IMR-90 (cell line): ENCODE results near the gene YEATS4. TPM values are rescaled to one million over a fixed set of nuclear protein-coding genes. Genes with fewer than 3 reads are reported as not detected.

ENCODE experiments used
- ATAC-seq: fragments of 200-7000 bp; cut with Tn5 transposase; 2 replicates; pipeline ENCODE4 v1.9.1; 2020; ENCODE audit warnings: low read depth, mild to moderate bottlenecking, moderate library complexity
- BruUV-seq: library from RNA; stranded (reverse); fragments of 400-500 nt; replicated peaks from 2 replicates; lab custom pipeline; 2021; lab: Mats Ljungman, UMichigan
- CTCF ChIA-PET: fragments of 300-600 bp; formaldehyde crosslinking; extraction: SDS; loops from one replicate; lab custom pipeline; 2021; ENCODE audit warnings: antibody characterized with exemption; lab: Yijun Ruan, JAX
- POLR2A ChIA-PET: fragments of 300-600 bp; sonication (Branson Sonifier 250); formaldehyde crosslinking; loops from one replicate; lab custom pipeline; 2022; ENCODE audit warnings: antibody characterized with exemption; ENCODE audit not compliant: unreplicated experiment; lab: Charles Lee
- DNase-seq: peaks from one replicate; pipeline ENCODE4 v3.0.0; 2013
- H2AFZ ChIP-seq: replicated peaks from 2 replicates; pipeline ENCODE3; 2013; ENCODE audit warnings: low read length, mild to moderate bottlenecking; ENCODE audit not compliant: poor library complexity
- H2AK5ac ChIP-seq: 2 replicates; pipeline ENCODE4 v1.6.1; 2013; ENCODE audit warnings: low read depth, low read length, inconsistent platforms
- H2AK9ac ChIP-seq: replicated peaks from 2 replicates; pipeline ENCODE3; 2013; ENCODE audit warnings: mild to moderate bottlenecking, low read depth, low read length, moderate library complexity; ENCODE audit not compliant: poor library complexity
- H2BK120ac ChIP-seq: 2 replicates; pipeline ENCODE4 v1.6.1; 2013; ENCODE audit warnings: low read depth, low read length, inconsistent platforms
- H2BK15ac ChIP-seq: 3 replicates; pipeline ENCODE4 v1.6.1; 2013; ENCODE audit warnings: low read depth, low read length, inconsistent platforms
- H2BK20ac ChIP-seq: 2 replicates; pipeline ENCODE4 v1.6.1; 2013; ENCODE audit warnings: low read depth, mild to moderate bottlenecking, inconsistent platforms, low read length, moderate library complexity
- H2BK5ac ChIP-seq: 2 replicates; pipeline ENCODE4 v1.6.1; 2013; ENCODE audit warnings: mild to moderate bottlenecking, low read depth, low read length, inconsistent platforms; ENCODE audit not compliant: poor library complexity, severe bottlenecking
- H3K14ac ChIP-seq: replicated peaks from 2 replicates; pipeline ENCODE4 v1.6.1; 2013; ENCODE audit warnings: low read depth, low read length, inconsistent platforms
- H3K18ac ChIP-seq: 2 replicates; pipeline ENCODE4 v1.6.1; 2013; ENCODE audit warnings: low read depth, low read length, control low read depth
- H3K23ac ChIP-seq: 2 replicates; pipeline ENCODE4 v1.6.1; 2013; ENCODE audit warnings: low read depth, low read length, inconsistent platforms
- H3K27ac ChIP-seq: 2 replicates; pipeline ENCODE4 v1.5.1; 2013; ENCODE audit warnings: mild to moderate bottlenecking, control low read depth, low read length; ENCODE audit not compliant: insufficient read depth
- H3K27me3 ChIP-seq: 2 replicates; pipeline ENCODE4 v1.6.1; 2013; ENCODE audit warnings: low read length; ENCODE audit not compliant: control insufficient read depth, insufficient read depth
- H3K36me3 ChIP-seq: 2 replicates; pipeline ENCODE4 v1.6.1; 2013; ENCODE audit warnings: low read length, mixed read lengths; ENCODE audit not compliant: control insufficient read depth, insufficient read depth
- H3K4ac ChIP-seq: 2 replicates; pipeline ENCODE4 v1.6.1; 2013; ENCODE audit warnings: low read depth, low read length, inconsistent platforms
- H3K4me1 ChIP-seq: 2 replicates; pipeline ENCODE4 v1.6.1; 2013; ENCODE audit warnings: low read length, mixed read lengths; ENCODE audit not compliant: control insufficient read depth, insufficient read depth
- H3K4me2 ChIP-seq: 2 replicates; pipeline ENCODE4 v1.6.1; 2013; ENCODE audit warnings: low read depth, mild to moderate bottlenecking, control low read depth, low read length, moderate library complexity
- H3K4me3 ChIP-seq: 2 replicates; pipeline ENCODE4 v1.5.1; 2013; ENCODE audit warnings: low read depth, mild to moderate bottlenecking, control low read depth, low read length, moderate library complexity; ENCODE audit not compliant: insufficient read depth
- H3K56ac ChIP-seq: 2 replicates; pipeline ENCODE4 v1.6.1; 2013; ENCODE audit warnings: low read length, inconsistent platforms; ENCODE audit not compliant: insufficient read depth; ENCODE audit errors: extremely low read depth
- H3K79me1 ChIP-seq, 2 experiments: 2 replicates each; pipeline ENCODE4 v1.6.1; 2013; ENCODE audit warnings: low read length in 2 of 2, inconsistent platforms in 1 of 2, low read depth in 1 of 2
- H3K9ac ChIP-seq: 2 replicates; pipeline ENCODE4 v1.6.1; 2013; ENCODE audit warnings: low read depth, low read length, control low read depth
- H3K9me1 ChIP-seq: 2 replicates; pipeline ENCODE4 v1.6.1; 2013; ENCODE audit warnings: low read length, inconsistent platforms; ENCODE audit not compliant: insufficient read depth
- H3K9me3 ChIP-seq: 2 replicates; pipeline ENCODE4 v1.6.1; 2013; ENCODE audit warnings: low read length; ENCODE audit not compliant: control insufficient read depth, insufficient read depth
- H4K20me1 ChIP-seq: 2 replicates; pipeline ENCODE4 v1.6.1; 2013; ENCODE audit warnings: low read length, inconsistent platforms; ENCODE audit not compliant: insufficient read depth
- H4K5ac ChIP-seq: 2 replicates; pipeline ENCODE4 v1.6.1; 2013; ENCODE audit warnings: mild to moderate bottlenecking, low read depth, low read length, control low read depth
- H4K8ac ChIP-seq, 2 experiments: 2 replicates each; pipeline ENCODE4 v1.6.1; 2013; ENCODE audit warnings: low read depth in 2 of 2, low read length in 2 of 2, control low read depth in 1 of 2, inconsistent platforms in 1 of 2
- H4K91ac ChIP-seq: 2 replicates; pipeline ENCODE4 v1.6.1; 2013; ENCODE audit warnings: low read depth, low read length, inconsistent platforms; ENCODE audit not compliant: insufficient read depth
- BHLHE40 ChIP-seq: fragments of 150-350 bp; IDR thresholded peaks from 2 replicates; pipeline ENCODE4 v1.6.1; 2016; ENCODE audit warnings: mild to moderate bottlenecking, low read depth, low read length
- CEBPB ChIP-seq: IDR thresholded peaks from 2 replicates; pipeline ENCODE4 v1.6.1; 2012; ENCODE audit warnings: low read depth, low read length, improper control_type of control experiment
- CHD1 ChIP-seq: IDR thresholded peaks from 2 replicates; pipeline ENCODE4 v1.6.1; 2012; ENCODE audit warnings: low read depth, low read length, improper control_type of control experiment
- FOS ChIP-seq: fragments of 150-350 bp; IDR thresholded peaks from 2 replicates; pipeline ENCODE4 v1.6.1; 2016; ENCODE audit warnings: low read depth, low read length
- MAFK ChIP-seq: IDR thresholded peaks from 2 replicates; pipeline ENCODE4 v1.6.1; 2012; ENCODE audit warnings: low read depth, low read length, improper control_type of control experiment
- MAZ ChIP-seq: IDR thresholded peaks from 2 replicates; pipeline ENCODE4 v1.6.1; 2012; ENCODE audit warnings: low read depth, mild to moderate bottlenecking, low read length, improper control_type of control experiment, moderate library complexity, borderline replicate concordance
- MXI1 ChIP-seq: IDR thresholded peaks from 2 replicates; pipeline ENCODE4 v1.6.1; 2012; ENCODE audit warnings: low read depth, mild to moderate bottlenecking, low read length, moderate library complexity, borderline replicate concordance
- NFE2L2 ChIP-seq: fragments of 150-350 bp; IDR thresholded peaks from 2 replicates; pipeline ENCODE4 v1.6.1; 2016; ENCODE audit warnings: low read depth, mild to moderate bottlenecking, low read length
- POLR2A ChIP-seq: IDR thresholded peaks from 2 replicates; pipeline ENCODE4 v1.6.1; 2012; ENCODE audit warnings: mild to moderate bottlenecking, low read depth, low read length
- RAD21 ChIP-seq: IDR thresholded peaks from 2 replicates; pipeline ENCODE4 v1.6.1; 2012; ENCODE audit warnings: low read length, improper control_type of control experiment
- RCOR1 ChIP-seq: IDR thresholded peaks from 2 replicates; pipeline ENCODE4 v1.6.1; 2012; ENCODE audit warnings: mild to moderate bottlenecking, low read length, improper control_type of control experiment; ENCODE audit not compliant: insufficient replicate concordance
- RFX5 ChIP-seq: IDR thresholded peaks from 2 replicates; pipeline ENCODE4 v1.8.0; 2012; ENCODE audit warnings: low read depth, mild to moderate bottlenecking, low read length, moderate library complexity
- SMC3 ChIP-seq: fragments of 150-350 bp; IDR thresholded peaks from 2 replicates; pipeline ENCODE4 v1.6.1; 2016; ENCODE audit warnings: low read depth, mild to moderate bottlenecking, antibody characterized with exemption, low read length, moderate library complexity
- WGBS, 2 experiments: methylation state at CpG; one replicate each; pipeline versions ENCODE4 v1.1.5 to v1.1.7; 2013; ENCODE audit warnings: missing lambda C conversion rate in 2 of 2; ENCODE audit not compliant: insufficient read length in 1 of 2; ENCODE audit errors: extremely low coverage in 2 of 2; 5-methylcytosine and 5-hydroxymethylcytosine counted together
- dilution Hi-C: fragments of 300-500 bp; cut with HindIII; formaldehyde crosslinking; loops from one replicate; pipeline ENCODE4 v1.14.3; 2018; ENCODE audit warnings: low sequenced_read_pairs; ENCODE audit not compliant: unreplicated experiment
- in situ Hi-C: fragments of 300-500 bp; cut with MboI; formaldehyde crosslinking; loops from 3 replicates; pipeline ENCODE4 v1.14.3; 2019; ENCODE audit warnings: low sequenced_read_pairs, inconsistent platforms, mixed read lengths
- intact Hi-C: fragments of 100-400 bp; cut with micrococcal nuclease; formaldehyde crosslinking; loops from 2 replicates; pipeline ENCODE4 v1.10.0; 2022
- polyA plus RNA-seq, 3 experiments: library from polyadenylated mRNA; depleted of rRNA; stranded (reverse); fragments of >200 nt; gene quantifications; 2 replicates each; pipeline ENCODE4 v1.2.3, GENCODE V29; 2012; ENCODE audit warnings: low replicate concordance in 1 of 3
- total RNA-seq: library from RNA; depleted of rRNA; stranded (reverse); fragments of >200 nt; gene quantifications from 2 replicates; pipeline ENCODE4 v1.2.3, GENCODE V29; 2012
- TF ChIP-seq, protein P1 (sequence below): conservative IDR thresholded peaks from 2 replicates; pipeline ENCODE4 v1.5.1; 2012; ENCODE audit warnings: mild to moderate bottlenecking, low read depth, low read length, improper control_type of control experiment
- TF ChIP-seq, protein P2 (sequence below): fragments of 150-350 bp; IDR thresholded peaks from 2 replicates; pipeline ENCODE4 v1.6.1; 2017; ENCODE audit warnings: mild to moderate bottlenecking, antibody characterized with exemption, low read length, low read depth
- TF ChIP-seq, protein P3 (sequence below): fragments of 150-350 bp; IDR thresholded peaks from 2 replicates; pipeline ENCODE4 v1.6.1; 2016; ENCODE audit warnings: low read depth, mild to moderate bottlenecking, low read length, moderate library complexity, borderline replicate concordance

Gene YEATS4
- total and polyA plus RNA-seq, 2 of the 4 experiments (the other 2 are of a cell fraction), result 6.9 to 15.1 TPM

DNA sequence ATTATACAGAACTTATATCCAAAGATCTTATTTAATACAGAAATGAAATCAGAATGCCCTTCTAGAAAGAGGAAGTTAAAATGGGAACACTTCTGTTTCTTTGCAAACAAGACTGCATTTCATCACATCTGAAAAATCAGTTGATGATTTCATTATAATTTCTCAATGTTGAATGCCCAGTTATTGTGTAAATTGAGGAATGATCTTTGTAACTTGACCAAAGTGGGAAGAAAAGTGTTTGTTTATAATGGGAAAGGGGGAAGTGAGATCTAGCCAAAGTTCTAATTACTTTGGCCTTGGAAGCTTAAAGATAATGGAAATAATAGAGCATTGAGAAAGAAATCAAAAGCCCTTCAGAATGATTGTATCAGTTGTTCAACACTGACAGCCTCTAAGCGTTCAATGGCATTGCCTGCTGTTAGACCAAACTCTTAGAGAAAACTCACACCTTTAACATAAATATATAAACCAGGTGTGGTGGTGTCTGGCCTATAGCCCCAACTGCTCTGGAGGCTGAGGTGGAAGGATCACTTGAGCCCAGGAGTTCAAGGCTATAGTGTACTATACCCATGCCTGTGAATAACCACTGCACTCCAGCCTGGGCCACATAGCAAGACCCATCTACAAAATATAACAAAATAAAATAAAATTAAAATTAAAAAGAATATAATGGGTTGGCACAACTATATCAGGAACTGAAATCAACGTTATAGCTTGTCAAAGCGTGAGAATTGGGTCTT is 21.3 kb upstream of the YEATS4 start:
- ATAC-seq, result no peak
- H3K27ac ChIP-seq, result no peak overlapping the region
- H3K4me3 ChIP-seq, result no peak overlapping the region

More for the DNA sequence above, 21.3 kb upstream of the YEATS4 start:
- H2AFZ ChIP-seq, result no peak overlapping the region
- no peak overlapping the region for H2AK5ac ChIP-seq
- H4K8ac ChIP-seq, result no peak overlapping the region
- TF ChIP-seq POLR2A (no peak), RCOR1 (no peak), CHD1 (no peak), RAD21 (no peak), SMC3 (no peak), MXI1 (no peak), MAFK (no peak), BHLHE40 (no peak), MAZ (no peak), RFX5 (no peak), FOS (no peak), CEBPB (no peak), NFE2L2 (no peak)
- TF ChIP-seq, protein P1, sequence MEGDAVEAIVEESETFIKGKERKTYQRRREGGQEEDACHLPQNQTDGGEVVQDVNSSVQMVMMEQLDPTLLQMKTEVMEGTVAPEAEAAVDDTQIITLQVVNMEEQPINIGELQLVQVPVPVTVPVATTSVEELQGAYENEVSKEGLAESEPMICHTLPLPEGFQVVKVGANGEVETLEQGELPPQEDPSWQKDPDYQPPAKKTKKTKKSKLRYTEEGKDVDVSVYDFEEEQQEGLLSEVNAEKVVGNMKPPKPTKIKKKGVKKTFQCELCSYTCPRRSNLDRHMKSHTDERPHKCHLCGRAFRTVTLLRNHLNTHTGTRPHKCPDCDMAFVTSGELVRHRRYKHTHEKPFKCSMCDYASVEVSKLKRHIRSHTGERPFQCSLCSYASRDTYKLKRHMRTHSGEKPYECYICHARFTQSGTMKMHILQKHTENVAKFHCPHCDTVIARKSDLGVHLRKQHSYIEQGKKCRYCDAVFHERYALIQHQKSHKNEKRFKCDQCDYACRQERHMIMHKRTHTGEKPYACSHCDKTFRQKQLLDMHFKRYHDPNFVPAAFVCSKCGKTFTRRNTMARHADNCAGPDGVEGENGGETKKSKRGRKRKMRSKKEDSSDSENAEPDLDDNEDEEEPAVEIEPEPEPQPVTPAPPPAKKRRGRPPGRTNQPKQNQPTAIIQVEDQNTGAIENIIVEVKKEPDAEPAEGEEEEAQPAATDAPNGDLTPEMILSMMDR, result no peak
- TF ChIP-seq, protein P2, sequence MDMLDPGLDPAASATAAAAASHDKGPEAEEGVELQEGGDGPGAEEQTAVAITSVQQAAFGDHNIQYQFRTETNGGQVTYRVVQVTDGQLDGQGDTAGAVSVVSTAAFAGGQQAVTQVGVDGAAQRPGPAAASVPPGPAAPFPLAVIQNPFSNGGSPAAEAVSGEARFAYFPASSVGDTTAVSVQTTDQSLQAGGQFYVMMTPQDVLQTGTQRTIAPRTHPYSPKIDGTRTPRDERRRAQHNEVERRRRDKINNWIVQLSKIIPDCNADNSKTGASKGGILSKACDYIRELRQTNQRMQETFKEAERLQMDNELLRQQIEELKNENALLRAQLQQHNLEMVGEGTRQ, result no peak
- TF ChIP-seq, protein P3, sequence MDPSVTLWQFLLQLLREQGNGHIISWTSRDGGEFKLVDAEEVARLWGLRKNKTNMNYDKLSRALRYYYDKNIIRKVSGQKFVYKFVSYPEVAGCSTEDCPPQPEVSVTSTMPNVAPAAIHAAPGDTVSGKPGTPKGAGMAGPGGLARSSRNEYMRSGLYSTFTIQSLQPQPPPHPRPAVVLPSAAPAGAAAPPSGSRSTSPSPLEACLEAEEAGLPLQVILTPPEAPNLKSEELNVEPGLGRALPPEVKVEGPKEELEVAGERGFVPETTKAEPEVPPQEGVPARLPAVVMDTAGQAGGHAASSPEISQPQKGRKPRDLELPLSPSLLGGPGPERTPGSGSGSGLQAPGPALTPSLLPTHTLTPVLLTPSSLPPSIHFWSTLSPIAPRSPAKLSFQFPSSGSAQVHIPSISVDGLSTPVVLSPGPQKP, result no peak
- DNase-seq, result no peak
- H3K9ac ChIP-seq, result no peak overlapping the region
- H3K18ac ChIP-seq, result no peak overlapping the region
- H3K56ac ChIP-seq, result no peak overlapping the region
- dilution Hi-C loops, result no loop called here
- CTCF ChIA-PET, result no interaction called here
- in situ Hi-C loops, result loop anchor here (25.0 kb wide), 1 partner anchor 399 kb away; the partner anchor contains the start of gene RAB3IP
- H4K91ac ChIP-seq, result no peak overlapping the region
- H3K4me2 ChIP-seq, result no peak overlapping the region
- H3K9me1 ChIP-seq, result no peaks in the 10 kb centered on the region
- no peak overlapping the region for H2BK120ac ChIP-seq
- BruUV-seq, result no TSS peak
- WGBS, 2 experiments, result no CpG with 5 or more reads among the region's 3 CpGs
- peaks cover 23% of the 10 kb centered on the region for H3K27me3 ChIP-seq
- no peaks in the 10 kb centered on the region for H3K36me3 ChIP-seq
- H2BK20ac ChIP-seq, result no peak overlapping the region
- no peak overlapping the region for H3K14ac ChIP-seq
- H3K9me3 ChIP-seq, result no peaks in the 10 kb centered on the region
- no peak overlapping the region for H2BK15ac ChIP-seq
- no peak overlapping the region for H2AK9ac ChIP-seq
- H2BK5ac ChIP-seq, result no peak overlapping the region
- H3K4me1 ChIP-seq, result no peaks in the 10 kb centered on the region
- POLR2A ChIA-PET, result no interaction called here
- no peaks in the 10 kb centered on the region for H3K79me1 ChIP-seq
- intact Hi-C loops, result no loop called here
- H3K4ac ChIP-seq, result no peak overlapping the region
- no peak overlapping the region for H4K5ac ChIP-seq
- no peaks in the 10 kb centered on the region for H4K20me1 ChIP-seq
- no peak overlapping the region for H3K23ac ChIP-seq
